ENCODE measurements around the gene CLSTN3. TPM values are rescaled to one million over a fixed set of nuclear protein-coding genes. Genes with fewer than 3 reads are reported as not detected.

Gene CLSTN3
- total and polyA plus RNA-seq, 2 donors (not counting 3 experiments of a cell fraction or from before 2014, with no cell fraction given), result 27.8 to 45.9 TPM

GRCh38 chr12:7151532-7151931 is 21.4 kb downstream of the CLSTN3 start:
- ChIA-PET POLR2A (no interaction called here), CTCF (interaction anchor here (1.3 kb wide), 1 partner anchor 9 kb away, joined by 4 read pairs; no protein-coding TSS in a partner anchor)
- H3K4me2 ChIP-seq (ENCODE audit: insufficient read depth, low read length), result no peak overlapping the region
- intact Hi-C loops (cut with micrococcal nuclease), result no loop called here
- BruUV-seq (replicated peaks), result no TSS peak
- no peak overlapping the region for H3K27ac ChIP-seq (ENCODE audit: insufficient read depth, low read depth, low read length)
- DNase-seq (ENCODE audit: low read depth, low spot score), result no peak
- H3K79me2 ChIP-seq (ENCODE audit: control insufficient read depth, insufficient read depth, low read length), result no peaks in the 10 kb centered on the region
- H3K9ac ChIP-seq (replicated peaks; ENCODE audit: extremely low read depth, insufficient read depth, low read length), result no peak overlapping the region
- H3K4me3 ChIP-seq (replicated peaks in 1 of 3; ENCODE audit: insufficient read depth in 1 of 3, low read depth in 1 of 3, low read length in 3 of 3), result no peak overlapping the region
- FAIRE-seq, result no peak
- H3K36me3 ChIP-seq (ENCODE audit: control insufficient read depth in 2 of 2, extremely low read depth in 1 of 2, insufficient read depth in 2 of 2, low read length in 2 of 2), result peaks cover 0 to 17% of the 10 kb centered on the region in 2 experiments
- dilution Hi-C loops (cut with MboI; ENCODE audit: extremely low pct_ligation_motif_present, low sequenced_read_pairs), result no loop called here
- H3K9me1 ChIP-seq (replicated peaks; ENCODE audit: control insufficient read depth, extremely low read depth, insufficient read depth, low read length), result no peaks in the 10 kb centered on the region
- no peak for TF ChIP-seq FOS (IDR thresholded peaks at IDR 0.05; ENCODE audit: borderline replicate concordance, insufficient read depth, low read length)
- TF ChIP-seq GATA2 (IDR thresholded peaks at IDR 0.05; ENCODE audit: insufficient read depth, insufficient read length, low read depth, low read length), result no peak
- TF ChIP-seq MAX (IDR thresholded peaks at IDR 0.05; ENCODE audit: insufficient read depth, insufficient read length), result no peak
- TF ChIP-seq CTCF (IDR thresholded peaks at IDR 0.05; ENCODE audit: extremely low read depth in 1 of 2, insufficient read depth in 1 of 2, low read depth in 1 of 2, low read length in 2 of 2), result no peak
- TF ChIP-seq MYC (IDR thresholded peaks at IDR 0.05; ENCODE audit: low read depth, low read length), result no peak
- no peak for TF ChIP-seq JUN (IDR thresholded peaks at IDR 0.05; ENCODE audit: borderline replicate concordance, insufficient read depth, insufficient read length, low read depth)
- no peak for TF ChIP-seq POLR2AphosphoS5 (IDR thresholded peaks at IDR 0.05; ENCODE audit: insufficient read depth, low read depth, low read length)
- no peak for TF ChIP-seq EZH2 (IDR thresholded peaks at IDR 0.05; ENCODE audit: borderline replicate concordance, low read depth, low read length, severe bottlenecking)
- no peak for TF ChIP-seq POLR2A (IDR thresholded peaks at IDR 0.05; ENCODE audit: low read depth, low read length)
- H3K4me1 ChIP-seq (ENCODE audit: control insufficient read depth, extremely low read depth, insufficient read depth, low read length), result peaks cover 14% of the 10 kb centered on the region
- no peaks in the 10 kb centered on the region for H3K9me3 ChIP-seq (replicated peaks; ENCODE audit: control insufficient read depth, insufficient read depth, low read length)
- no peaks in the 10 kb centered on the region for H4K20me1 ChIP-seq (replicated peaks; ENCODE audit: control insufficient read depth, extremely low read depth, insufficient read depth, low read length)
- no peak overlapping the region for H2AFZ ChIP-seq (ENCODE audit: low read depth, low read length)
- no peaks in the 10 kb centered on the region for H3K27me3 ChIP-seq (ENCODE audit: control insufficient read depth in 2 of 2, insufficient read depth in 2 of 2, low read length in 2 of 2)

Measured in endothelial cell of umbilical vein (primary cell).